GM23248 (cell line): ENCODE data around the gene PRSS33. TPM values are rescaled to one million over a fixed set of nuclear protein-coding genes. Genes with fewer than 3 reads are reported as not detected.

ENCODE experiments used
- DNase-seq: peaks from one replicate; pipeline ENCODE4 v3.0.0-alpha.2; 2015
- H2AFZ ChIP-seq: fragments of 200-600 bp; sonication (generic); 2 replicates; pipeline ENCODE4 v1.6.1; 2016; ENCODE audit warnings: antibody characterized with exemption
- H3F3A ChIP-seq: fragments of 200-600 bp; sonication (generic); 2 replicates; pipeline ENCODE4 v1.6.1; 2016; ENCODE audit warnings: mild to moderate bottlenecking, antibody characterized with exemption, mixed run types; ENCODE audit not compliant: insufficient read depth
- H3K27ac ChIP-seq: fragments of 200-600 bp; sonication (generic); 2 replicates; pipeline ENCODE4 v1.5.1; 2016; ENCODE audit warnings: mild to moderate bottlenecking
- H3K27me3 ChIP-seq: fragments of 200-600 bp; sonication (generic); replicated peaks from 2 replicates; pipeline ENCODE4 v1.6.1; 2016; ENCODE audit warnings: mild to moderate bottlenecking; ENCODE audit not compliant: insufficient read depth
- H3K36me3 ChIP-seq: fragments of 200-600 bp; sonication (generic); 2 replicates; pipeline ENCODE4 v1.6.1; 2016; ENCODE audit warnings: low read depth, mild to moderate bottlenecking
- H3K4me1 ChIP-seq: fragments of 200-600 bp; sonication (generic); 2 replicates; pipeline ENCODE4 v1.6.1; 2016; ENCODE audit warnings: mild to moderate bottlenecking; ENCODE audit not compliant: insufficient read depth
- H3K4me2 ChIP-seq: fragments of 200-600 bp; sonication (generic); one replicate; pipeline ENCODE4 v1.6.1; 2016; ENCODE audit warnings: mild to moderate bottlenecking; ENCODE audit not compliant: unreplicated experiment
- H3K4me3 ChIP-seq: fragments of 200-600 bp; sonication (generic); 2 replicates; pipeline ENCODE4 v1.5.1; 2016; ENCODE audit warnings: mild to moderate bottlenecking
- H3K79me2 ChIP-seq: fragments of 200-600 bp; sonication (generic); 2 replicates; pipeline ENCODE4 v1.6.1; 2016; ENCODE audit warnings: mild to moderate bottlenecking; ENCODE audit not compliant: insufficient read depth
- H3K9ac ChIP-seq: fragments of 200-600 bp; sonication (generic); 2 replicates; pipeline ENCODE4 v1.6.1; 2016; ENCODE audit warnings: mild to moderate bottlenecking
- H3K9me2 ChIP-seq: fragments of 200-600 bp; sonication (generic); 2 replicates; pipeline ENCODE4 v1.6.1; 2016; ENCODE audit warnings: mixed run types, mild to moderate bottlenecking, moderate library complexity; ENCODE audit not compliant: insufficient read depth
- H3K9me3 ChIP-seq: fragments of 200-600 bp; sonication (generic); one replicate; pipeline ENCODE4 v1.6.1; 2017; ENCODE audit warnings: low read depth
- H4K20me1 ChIP-seq: fragments of 200-600 bp; sonication (generic); 2 replicates; pipeline ENCODE4 v1.6.0; 2016; ENCODE audit not compliant: insufficient read depth
- EZH2 ChIP-seq: fragments of 200-600 bp; sonication (generic); IDR thresholded peaks from 2 replicates; pipeline ENCODE4 v1.6.1; 2018; ENCODE audit warnings: antibody characterized with exemption, mild to moderate bottlenecking; ENCODE audit not compliant: insufficient read depth, poor library complexity, severe bottlenecking
- EZH2phosphoT487 ChIP-seq: fragments of 200-600 bp; sonication (generic); IDR thresholded peaks from 2 replicates; pipeline ENCODE4 v1.6.1; 2018; ENCODE audit warnings: antibody characterized with exemption, moderate library complexity, mild to moderate bottlenecking, low read depth; ENCODE audit not compliant: insufficient read depth
- WGBS, 2 experiments: methylation state at CpG; one replicate each; pipeline ENCODE4 v1.1.6; 2015 to 2017; ENCODE audit warnings: low lambda C conversion rate in 2 of 2, low coverage in 1 of 2; ENCODE audit errors: missing lambda C conversion rate in 2 of 2; 5-methylcytosine and 5-hydroxymethylcytosine counted together
- in situ Hi-C: fragments of 300-500 bp; cut with MboI; formaldehyde crosslinking; loops from 2 replicates; pipeline ENCODE4 v1.15.0; 2020
- polyA plus RNA-seq: library from polyadenylated mRNA; unstranded; fragments of >200 nt; fragmentation: Nextera tagmentation; extraction: Ambion mirVana; gene quantifications from 2 replicates; pipeline ENCODE4 v1.2.1, GENCODE V29; 2016
- small RNA-seq: library from RNA; depleted of rRNA; stranded (forward); fragments of <200 nt; gene quantifications from one replicate; pipeline ENCODE3, GENCODE V24; 2014; ENCODE audit warnings: low read depth, low replicate concordance
- total RNA-seq: library from RNA; depleted of rRNA; stranded (reverse); fragments of >200 nt; shearing (Covaris generic); gene quantifications from 2 replicates; pipeline ENCODE4 v1.2.3, GENCODE V29; 2014; rRNA removed

PRSS33 gene
- total and polyA plus RNA-seq, 2 experiments from 2014 or later: not detected

GRCh38 chr16:2734844-2735515, 52.4 kb downstream of the PRSS33 start:
- Histone ChIP-seq H3K9me2 (no peaks in the 10 kb centered on the region), H3K4me1 (no peaks in the 10 kb centered on the region), H3F3A (no peaks in the 10 kb centered on the region), H3K9me3 (no peaks in the 10 kb centered on the region), H3K4me3 (no peak overlapping the region), H3K4me2 (no peak overlapping the region), H3K27ac (no peak overlapping the region), H3K79me2 (no peaks in the 10 kb centered on the region), H4K20me1 (no peaks in the 10 kb centered on the region), H3K36me3 (no peaks in the 10 kb centered on the region), H3K27me3 (no peaks in the 10 kb centered on the region), H2AFZ (no peak overlapping the region), H3K9ac (no peak overlapping the region)
- WGBS, 2 experiments: 66 to 69% methylated on average over 10 of the region's 10 CpGs
- DNase-seq: no peak
- TF ChIP-seq EZH2 (no peak), EZH2phosphoT487 (no peak)
- in situ Hi-C loops: no loop called here

Small RNAs within 50 kb of the gene (small RNA-seq; reads per million reads assigned to genes)
- not detected for gene SNORA3C

Other genes with a start within 250 kb of the PRSS33 start
- gene PDPK1, start 249.5 kb downstream of the PRSS33 start, total RNA-seq: 16.8 and 21.6 TPM in 2 replicates
- gene PDPK1, start 249.5 kb downstream of the PRSS33 start, polyA plus RNA-seq: 28.1 and 28.3 TPM in 2 replicates
- 28.1 and 38.3 TPM in 2 replicates for gene KCTD5, start 105.0 kb downstream of the PRSS33 start, total RNA-seq
- 33.2 and 33.6 TPM in 2 replicates for gene KCTD5, start 105.0 kb downstream of the PRSS33 start, polyA plus RNA-seq
- gene PRSS27, start 67.3 kb downstream of the PRSS33 start, total RNA-seq: 0.76 TPM in 1 of 2 replicates, not detected in the other
- gene PRSS27, start 67.3 kb downstream of the PRSS33 start, polyA plus RNA-seq: 0.68 and 0.80 TPM in 2 replicates
- gene SRRM2, start 34.9 kb downstream of the PRSS33 start, total RNA-seq: 42.6 and 53.6 TPM in 2 replicates
- gene SRRM2, start 34.9 kb downstream of the PRSS33 start, polyA plus RNA-seq: 173 and 202 TPM in 2 replicates
- gene ELOB, start 10.3 kb downstream of the PRSS33 start, total RNA-seq: 320 and 713 TPM in 2 replicates
- 565 and 586 TPM in 2 replicates for gene ELOB, start 10.3 kb downstream of the PRSS33 start, polyA plus RNA-seq
- not detected in 2 replicates for gene PRSS41, start 10.9 kb upstream of the PRSS33 start, total RNA-seq
- gene PRSS41, start 10.9 kb upstream of the PRSS33 start, polyA plus RNA-seq: not detected in 2 replicates
- not detected in 2 replicates for gene PRSS21, start 29.7 kb upstream of the PRSS33 start, total RNA-seq
- not detected in 2 replicates for gene PRSS21, start 29.7 kb upstream of the PRSS33 start, polyA plus RNA-seq
- not detected in 2 replicates for gene ZG16B, start 42.7 kb upstream of the PRSS33 start, total RNA-seq
- not detected in 2 replicates for gene ZG16B, start 42.7 kb upstream of the PRSS33 start, polyA plus RNA-seq
- gene PRSS22, start 70.6 kb upstream of the PRSS33 start, total RNA-seq: not detected in 2 replicates
- not detected in 2 replicates for gene PRSS22, start 70.6 kb upstream of the PRSS33 start, polyA plus RNA-seq
- 60.3 and 112 TPM in 2 replicates for gene FLYWCH2, start 95.7 kb upstream of the PRSS33 start, total RNA-seq
- 48.6 and 53.6 TPM in 2 replicates for gene FLYWCH2, start 95.7 kb upstream of the PRSS33 start, polyA plus RNA-seq
- 43.3 and 44.7 TPM in 2 replicates for gene FLYWCH1, start 124.4 kb upstream of the PRSS33 start, total RNA-seq
- gene FLYWCH1, start 124.4 kb upstream of the PRSS33 start, polyA plus RNA-seq: 16.0 and 18.7 TPM in 2 replicates
- gene KREMEN2, start 176.7 kb upstream of the PRSS33 start, total RNA-seq: not detected in 2 replicates
- not detected in 2 replicates for gene KREMEN2, start 176.7 kb upstream of the PRSS33 start, polyA plus RNA-seq
- gene PAQR4, start 181.8 kb upstream of the PRSS33 start, total RNA-seq: 7.7 and 11.3 TPM in 2 replicates
- 5.1 and 5.6 TPM in 2 replicates for gene PAQR4, start 181.8 kb upstream of the PRSS33 start, polyA plus RNA-seq
- gene PKMYT1, start 192.9 kb upstream of the PRSS33 start, total RNA-seq: 11.0 and 15.6 TPM in 2 replicates
- gene PKMYT1, start 192.9 kb upstream of the PRSS33 start, polyA plus RNA-seq: 21.1 TPM in 2 replicates
- not detected in 2 replicates for gene CLDN9, start 225.4 kb upstream of the PRSS33 start, total RNA-seq
- 0.09 TPM in 1 of 2 replicates, not detected in the other for gene CLDN9, start 225.4 kb upstream of the PRSS33 start, polyA plus RNA-seq
- gene CLDN6, start 230.6 kb upstream of the PRSS33 start, total RNA-seq: not detected in 2 replicates
- 0.32 and 0.33 TPM in 2 replicates for gene CLDN6, start 230.6 kb upstream of the PRSS33 start, polyA plus RNA-seq
- 700 and 735 TPM in 2 replicates for gene TNFRSF12A, start 232.8 kb upstream of the PRSS33 start, total RNA-seq
- gene TNFRSF12A, start 232.8 kb upstream of the PRSS33 start, polyA plus RNA-seq: 864 and 895 TPM in 2 replicates
- gene HCFC1R1, start 236.4 kb upstream of the PRSS33 start, total RNA-seq: 5.8 and 7.2 TPM in 2 replicates
- gene HCFC1R1, start 236.4 kb upstream of the PRSS33 start, polyA plus RNA-seq: 53.2 and 60.4 TPM in 2 replicates
- 12.3 and 17.7 TPM in 2 replicates for gene THOC6, start 236.5 kb upstream of the PRSS33 start, total RNA-seq
- gene THOC6, start 236.5 kb upstream of the PRSS33 start, polyA plus RNA-seq: 18.1 and 22.4 TPM in 2 replicates
- gene BICDL2, start 249.4 kb upstream of the PRSS33 start, total RNA-seq: 0.11 TPM in 1 of 2 replicates, not detected in the other
- 0.30 and 0.63 TPM in 2 replicates for gene BICDL2, start 249.4 kb upstream of the PRSS33 start, polyA plus RNA-seq